ENCODE results near the gene CDT1.
A peak's percentile ranks its signal among the peaks of the same experiment; 100 is the strongest.

Gene CDT1

DNA sequence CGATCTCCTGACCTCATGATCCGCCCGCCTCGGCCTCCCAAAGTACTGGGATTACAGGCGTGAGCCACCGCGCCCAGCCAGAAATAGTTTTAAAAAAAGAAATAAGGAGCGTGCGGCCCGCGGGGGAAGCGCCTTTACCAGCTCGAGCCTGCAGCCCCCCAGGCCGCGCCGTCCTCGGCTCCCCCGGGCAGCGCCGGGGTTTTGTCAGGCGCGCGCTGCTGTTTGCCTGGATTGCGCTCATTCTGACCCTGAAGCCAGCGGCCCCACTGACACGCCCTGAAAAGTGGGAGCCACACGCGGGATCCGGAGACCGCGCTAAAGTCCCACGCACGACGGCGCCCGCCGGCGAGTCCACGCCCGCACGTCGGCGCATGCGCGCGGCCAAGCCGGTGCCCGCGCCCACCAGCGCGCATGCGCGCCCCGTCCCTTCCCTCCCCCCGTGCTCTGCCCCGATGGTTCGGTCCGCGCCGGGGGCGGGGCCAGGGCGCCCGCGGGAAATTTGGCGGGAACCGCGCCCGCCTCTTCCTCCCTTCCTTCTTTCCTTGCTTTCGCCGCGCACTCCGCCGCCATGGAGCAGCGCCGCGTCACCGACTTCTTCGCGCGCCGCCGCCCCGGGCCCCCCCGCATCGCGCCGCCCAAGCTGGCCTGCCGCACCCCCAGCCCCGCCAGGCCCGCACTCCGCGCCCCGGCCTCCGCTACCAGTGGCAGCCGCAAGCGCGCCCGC is at the start of gene CDT1:
CDT1 (plus strand) TSS at position 526 of the 724 bp plus-strand sequence; CDS start at position 569, 43 bp downstream.
- peak; percentile 78 for DNase-seq (ENCODE audit: low read depth)

- DNase-seq (ENCODE audit: low read depth) = no peak
These were observed 49.3 kb upstream of the CDT1 start for GRCh38 chr16:88754109-88754911.

DNA sequence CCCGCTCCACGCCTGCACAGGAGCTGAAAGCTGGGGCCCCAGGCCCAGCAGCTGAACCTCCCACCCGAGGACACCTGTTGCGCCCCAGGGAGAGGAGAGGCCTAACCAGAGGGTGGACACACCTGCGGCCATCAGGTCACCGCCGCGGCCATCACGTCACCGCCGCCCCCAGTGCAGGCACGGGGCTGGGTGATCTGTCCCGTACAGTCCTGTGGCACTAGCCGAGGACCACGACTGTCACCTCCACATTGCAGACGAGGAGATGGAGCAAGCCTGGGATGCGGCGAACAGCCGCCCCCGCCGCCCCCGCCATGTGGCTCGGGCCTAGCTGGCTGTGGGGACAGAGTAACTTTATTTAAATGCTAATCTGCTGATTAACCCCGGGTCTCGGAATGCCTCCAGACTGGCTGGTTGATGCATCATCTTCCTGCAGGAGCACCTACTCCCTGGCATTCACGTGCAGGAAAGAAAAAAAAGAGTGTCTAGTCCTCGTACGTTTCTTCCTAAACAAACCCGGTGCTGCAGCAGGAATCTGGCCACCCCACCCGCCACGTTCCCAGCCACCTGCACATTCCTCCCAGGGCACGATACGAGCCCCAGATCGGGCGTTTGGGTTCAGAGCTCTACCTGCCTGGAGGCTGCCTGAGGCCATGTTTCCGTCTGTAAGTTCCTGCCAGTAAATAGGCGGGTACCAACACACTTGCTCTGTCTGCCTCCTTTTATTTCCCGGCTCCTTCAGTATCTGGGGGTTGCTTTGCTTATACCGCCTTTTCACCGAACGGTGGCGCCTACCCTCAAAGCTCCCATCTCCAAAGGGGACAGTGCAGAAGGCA is 48.5 kb upstream of the CDT1 start:
- peak; percentile 70 for DNase-seq (ENCODE audit: low read depth)

GRCh38 chr16:88755745-88756443 is 47.7 kb upstream of the CDT1 start:
- no peak for DNase-seq (ENCODE audit: low read depth)

GRCh38 chr16:88758227-88758943 is 45.2 kb upstream of the CDT1 start:
- DNase-seq (ENCODE audit: low read depth) = peak; percentile 35

DNA sequence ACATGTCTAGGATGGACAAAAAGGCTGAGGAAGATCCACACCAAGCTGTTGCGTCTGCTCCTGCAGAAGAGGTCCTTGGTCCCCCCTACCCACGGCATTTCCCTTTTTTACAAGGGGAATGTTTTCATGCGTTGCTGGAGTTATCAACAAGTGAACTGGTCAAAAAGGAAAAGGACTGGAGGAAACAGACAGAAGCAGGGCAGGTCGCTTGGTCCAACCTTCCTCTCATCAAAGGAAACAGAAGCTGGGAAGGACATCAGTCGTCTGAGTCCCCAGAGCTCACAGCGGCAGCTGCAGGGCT is 44.7 kb upstream of the CDT1 start:
- no peak for DNase-seq (ENCODE audit: low read depth)

DNA sequence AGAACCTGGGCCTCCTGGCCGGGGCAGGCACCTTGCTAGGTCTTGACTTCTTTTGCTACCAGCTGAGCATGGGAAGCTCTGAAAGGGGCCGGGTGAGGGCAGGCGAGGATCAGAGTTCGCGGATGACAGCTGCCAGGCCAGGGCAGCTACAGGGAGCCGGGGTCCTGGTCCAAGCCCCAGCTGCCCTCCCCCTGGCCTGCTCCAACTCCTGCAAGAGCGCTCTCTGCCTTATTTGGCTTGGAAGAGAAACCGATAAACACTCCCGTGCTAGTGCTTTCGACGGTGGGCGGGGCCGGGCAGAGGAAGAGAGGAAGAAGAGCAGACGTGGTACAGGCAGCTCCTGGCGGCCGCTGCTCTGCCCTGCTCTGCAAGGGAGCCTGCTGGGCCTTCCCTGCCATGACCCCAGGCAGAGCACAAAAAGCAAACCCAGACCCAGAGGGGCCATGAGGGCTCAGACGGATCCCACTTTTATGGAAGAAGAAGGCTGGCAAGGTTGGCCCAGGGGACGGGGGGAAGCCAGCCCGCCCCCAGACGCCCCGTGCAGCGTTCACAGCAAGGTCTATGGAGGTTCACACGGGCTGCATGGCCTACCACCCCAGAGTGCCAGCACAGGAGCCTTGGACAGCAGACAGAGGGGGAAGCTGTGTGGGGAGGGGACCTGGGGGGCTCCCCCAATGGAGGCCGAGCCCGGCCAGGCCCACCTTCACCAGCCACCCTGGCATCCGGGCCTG is 44.2 kb upstream of the CDT1 start:
- no peak for DNase-seq (ENCODE audit: low read depth)

GRCh38 chr16:88759976-88760350 is 43.6 kb upstream of the CDT1 start:
- no peak for DNase-seq (ENCODE audit: low read depth)

- DNase-seq (ENCODE audit: low read depth) = no peak
These were observed 43.0 kb upstream of the CDT1 start for GRCh38 chr16:88760424-88761142.

DNA sequence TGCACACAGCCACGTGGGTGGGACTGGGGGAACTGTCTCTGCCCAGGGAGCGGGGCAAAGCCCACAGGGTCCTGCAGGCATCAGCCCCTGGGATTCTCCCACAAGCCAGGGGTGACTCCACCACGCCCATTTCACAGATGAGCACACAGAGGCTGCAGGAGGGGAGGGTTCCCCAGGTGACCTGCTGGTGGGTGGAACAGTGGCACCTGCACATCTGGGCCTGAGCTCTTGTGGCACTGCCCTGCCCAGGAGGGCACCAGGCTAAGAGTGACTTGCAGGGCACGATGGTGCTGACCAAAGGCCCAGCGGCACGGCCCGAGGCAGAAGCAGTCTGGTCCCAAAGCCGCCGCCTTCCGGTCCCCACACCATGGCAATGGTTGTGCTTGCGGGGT is 42.5 kb upstream of the CDT1 start:
- DNase-seq (ENCODE audit: low read depth) = no peak

DNA sequence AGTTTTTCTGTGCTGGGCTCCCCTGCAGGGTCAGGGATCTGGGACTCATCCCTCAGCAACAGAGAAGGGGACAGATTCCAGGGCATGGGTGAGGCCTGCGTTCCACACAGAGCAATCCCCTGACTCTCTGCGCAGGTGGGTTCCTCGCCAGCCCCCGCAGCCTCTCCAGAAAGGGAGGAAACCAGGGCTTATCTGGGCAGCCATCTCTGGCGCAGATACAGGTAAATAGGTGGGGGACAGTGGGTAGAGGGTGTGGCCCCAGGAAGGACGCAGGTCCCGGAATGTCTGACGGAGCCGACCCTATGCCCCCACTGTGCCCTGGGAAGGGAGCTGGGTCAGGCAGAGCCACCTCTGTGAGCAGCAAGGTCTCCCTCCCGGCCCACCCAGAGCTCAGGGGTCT is 41.8 kb upstream of the CDT1 start:
- no peak for DNase-seq (ENCODE audit: low read depth)

GRCh38 chr16:88762258-88762870 is 41.2 kb upstream of the CDT1 start:
- DNase-seq (ENCODE audit: low read depth) = no peak

GRCh38 chr16:88762941-88763340 is 40.6 kb upstream of the CDT1 start:
- DNase-seq (ENCODE audit: low read depth) = no peak

DNA sequence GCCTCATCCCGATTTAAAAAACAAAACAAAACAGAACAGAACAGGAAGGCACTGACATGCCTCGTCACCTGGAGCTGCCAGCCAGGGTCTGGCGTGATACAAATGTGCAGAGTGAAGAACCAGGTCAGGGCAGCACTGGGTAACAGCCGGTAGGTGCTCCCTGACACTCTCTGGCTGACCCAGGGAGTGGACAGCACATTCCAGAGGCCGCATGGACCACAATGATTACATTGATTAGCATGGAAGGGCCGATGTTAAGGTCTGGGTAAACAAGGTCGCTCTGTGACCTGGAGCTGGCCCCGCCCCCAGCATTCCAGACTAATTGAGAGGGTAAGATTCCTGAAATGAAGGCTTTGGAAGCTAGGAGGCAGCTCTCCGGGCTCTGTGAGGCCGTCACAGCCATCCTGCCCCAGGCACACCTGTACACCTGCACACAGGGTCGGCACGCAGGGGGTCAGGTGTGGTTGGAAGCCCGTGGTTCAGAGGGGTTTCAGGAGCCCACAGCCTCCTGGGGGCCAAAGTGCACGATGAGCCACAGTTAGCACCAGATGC is 40.0 kb upstream of the CDT1 start:
- DNase-seq (ENCODE audit: low read depth) = no peak

GRCh38 chr16:88764080-88764479 is 39.5 kb upstream of the CDT1 start:
- no peak for DNase-seq (ENCODE audit: low read depth)

DNA sequence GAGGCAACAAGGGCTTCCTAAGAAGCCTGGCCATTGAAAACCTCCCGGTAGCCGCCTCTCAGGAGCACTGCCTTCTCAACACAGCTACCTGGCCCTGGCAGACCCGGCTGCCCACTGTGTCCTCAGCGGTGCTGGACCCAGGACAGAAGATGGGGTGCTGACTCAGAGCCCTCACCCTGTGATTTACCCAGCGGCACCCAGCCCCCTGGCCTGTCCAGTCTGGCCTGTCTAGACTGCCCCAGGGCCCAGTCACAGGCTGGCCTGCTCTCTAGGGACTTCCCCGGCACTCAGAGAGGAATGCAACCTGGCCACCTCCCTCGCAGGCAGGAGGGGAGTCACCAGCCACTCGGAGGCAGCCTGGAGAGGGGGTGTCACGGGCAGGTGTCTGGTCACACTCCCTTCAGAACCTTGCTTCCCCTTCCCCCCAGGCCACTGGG is 38.7 kb upstream of the CDT1 start:
- DNase-seq (ENCODE audit: low read depth) = peak; percentile 49

DNA sequence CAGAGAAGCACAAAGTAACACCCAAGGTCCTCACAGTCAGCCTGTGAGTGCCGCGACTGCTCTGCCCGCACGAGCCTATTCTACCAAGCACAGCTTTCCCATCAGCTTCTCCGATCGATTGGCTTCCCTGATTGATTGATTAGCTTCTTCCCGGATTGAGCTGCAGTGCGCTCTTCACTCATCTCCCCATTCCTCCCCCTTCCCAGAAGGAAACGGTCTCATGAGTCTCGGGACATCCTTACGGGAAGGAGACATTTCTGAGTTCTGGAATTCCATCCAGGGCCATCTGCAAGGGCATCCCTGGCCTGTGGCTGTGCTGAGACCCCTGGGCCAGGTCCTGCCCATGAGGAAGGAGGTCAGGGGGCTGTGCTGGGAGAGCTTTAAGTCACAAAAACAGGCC is 36.6 kb upstream of the CDT1 start:
- no peak for DNase-seq (ENCODE audit: low read depth)

- no peak for DNase-seq (ENCODE audit: low read depth)
These were observed 36.0 kb upstream of the CDT1 start for GRCh38 chr16:88767546-88768070.
